GM21390 (cell line): ENCODE results near the gene SLC12A2.

ENCODE experiments used
- ATAC-seq: cut with Tn5 transposase; IDR thresholded peaks from one replicate; pipeline ENCODE4 v1.9.1; 2021; ENCODE audit not compliant: unreplicated experiment

Gene SLC12A2

DNA sequence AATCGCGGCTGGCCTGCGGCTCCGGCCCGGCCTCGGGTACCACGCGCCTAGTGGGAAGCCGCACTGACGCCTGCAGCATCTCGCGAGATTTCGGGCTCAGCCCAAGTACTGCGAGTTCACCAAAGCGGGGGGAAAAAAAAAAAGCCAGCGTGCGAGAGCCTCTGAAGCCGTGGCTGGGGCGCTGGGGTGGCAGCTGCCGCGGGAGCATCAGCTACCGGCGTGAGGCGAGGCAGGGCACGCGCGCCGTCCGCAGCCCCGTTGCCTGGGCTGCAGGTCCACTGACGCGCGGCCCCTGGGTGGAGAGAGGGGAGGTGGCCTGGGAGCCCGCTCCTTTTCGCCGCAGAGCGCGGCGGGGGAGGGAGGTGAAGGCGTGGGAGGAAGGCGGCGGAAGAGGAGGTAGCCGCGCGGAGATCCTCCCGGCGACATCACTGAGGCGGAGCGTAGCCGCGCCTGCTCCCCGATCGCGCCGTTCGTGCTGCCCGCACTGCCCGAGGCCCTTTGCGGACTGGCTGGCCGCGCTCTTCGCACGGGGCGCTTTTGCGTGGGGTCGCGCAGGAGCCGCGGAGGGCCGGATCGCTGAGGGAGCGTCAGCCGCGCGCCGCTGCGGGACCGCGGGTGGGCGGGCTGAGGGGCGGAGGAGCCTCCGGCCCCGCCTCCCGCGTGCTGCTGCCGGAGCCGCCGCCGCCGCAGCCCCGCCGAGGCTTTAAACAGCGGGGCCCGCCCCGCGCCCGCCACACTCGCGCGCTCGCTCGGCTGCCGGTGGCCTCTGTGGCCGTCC lies at the start of gene SLC12A2:
Gene SLC12A2, plus strand, starts transcription at position 734 of the 778 bp plus-strand sequence. CDS start 189 bp downstream, outside the sequence.
- ATAC-seq: peak; percentile 62

DNA sequence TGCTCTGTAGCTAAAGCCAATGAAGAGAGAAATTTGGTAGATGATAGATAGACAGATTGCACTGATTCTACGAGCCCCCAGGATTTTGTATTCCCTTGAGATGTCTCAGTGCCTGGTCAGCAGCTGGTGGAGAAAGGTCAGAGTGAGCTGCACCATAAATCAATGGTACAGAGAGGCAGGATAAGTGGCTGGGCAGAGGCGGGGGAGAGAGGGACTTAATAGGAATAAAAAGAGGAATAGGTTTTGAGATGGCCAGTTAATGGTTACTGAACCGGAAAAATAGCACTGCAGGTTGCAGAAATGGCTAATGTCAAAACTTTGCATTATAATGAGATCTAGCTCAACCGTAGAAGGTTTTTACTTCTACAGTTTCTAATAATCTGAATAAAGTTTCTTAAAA lies 47.9 kb upstream of the SLC12A2 start:
- ATAC-seq: no peak

DNA sequence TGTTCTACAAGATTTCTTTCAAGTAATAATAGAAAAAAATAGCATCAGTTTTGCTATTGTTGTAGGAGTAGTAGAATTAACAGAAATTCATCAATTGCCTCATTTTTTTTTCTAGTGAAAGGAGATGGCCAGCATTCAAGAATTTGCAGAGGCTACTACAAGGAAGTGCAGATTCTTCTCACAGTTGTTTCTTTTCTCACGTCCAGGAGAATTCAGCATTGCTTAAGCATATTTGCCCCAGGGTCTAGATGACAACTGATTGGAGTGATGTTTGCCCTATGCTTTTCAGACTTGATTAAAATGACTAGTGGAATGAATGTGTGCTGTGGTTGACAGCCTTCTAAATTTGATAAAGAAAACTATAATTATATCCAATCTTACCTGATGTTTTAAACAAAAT lies 46.6 kb upstream of the SLC12A2 start:
- ATAC-seq: no peak

DNA sequence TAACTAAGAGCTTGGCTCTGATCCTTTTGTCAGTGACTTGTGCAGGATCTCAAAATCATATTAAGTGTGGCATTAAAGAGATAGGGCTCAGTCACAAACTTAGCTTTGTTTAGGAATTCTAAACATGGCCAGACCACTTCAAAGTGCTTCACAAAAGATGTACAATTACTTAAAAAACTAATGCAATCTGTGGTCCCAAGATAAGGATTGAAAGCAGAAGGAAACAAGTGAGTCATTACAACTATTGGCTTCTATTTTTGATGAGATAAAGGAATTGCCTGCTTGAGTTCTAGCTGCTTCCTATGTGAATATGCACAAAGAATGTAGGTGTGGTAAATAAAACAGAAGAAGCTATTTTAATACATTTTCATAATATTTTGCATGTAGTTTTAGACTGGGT lies 44.9 kb upstream of the SLC12A2 start:
- ATAC-seq: no peak

DNA sequence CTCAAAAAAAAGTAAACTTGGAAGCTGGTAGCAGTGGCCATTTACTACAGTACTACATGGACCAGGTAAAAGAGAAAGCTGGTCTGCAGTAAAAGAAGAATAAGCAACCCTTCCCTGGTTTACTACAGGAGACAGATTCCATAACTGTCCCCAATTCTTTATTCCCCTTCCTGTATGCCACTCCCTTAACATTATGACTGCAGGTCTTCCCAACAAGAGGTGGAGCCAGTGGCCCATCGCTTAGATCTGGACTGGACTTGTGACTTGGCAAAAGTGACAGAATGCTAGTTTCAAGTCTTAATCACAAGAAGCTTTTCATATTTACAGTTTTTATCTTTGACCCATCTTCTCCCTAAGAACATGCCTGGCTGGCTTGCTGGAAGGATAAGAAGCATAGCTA lies 42.6 kb upstream of the SLC12A2 start:
- no peak for ATAC-seq

DNA sequence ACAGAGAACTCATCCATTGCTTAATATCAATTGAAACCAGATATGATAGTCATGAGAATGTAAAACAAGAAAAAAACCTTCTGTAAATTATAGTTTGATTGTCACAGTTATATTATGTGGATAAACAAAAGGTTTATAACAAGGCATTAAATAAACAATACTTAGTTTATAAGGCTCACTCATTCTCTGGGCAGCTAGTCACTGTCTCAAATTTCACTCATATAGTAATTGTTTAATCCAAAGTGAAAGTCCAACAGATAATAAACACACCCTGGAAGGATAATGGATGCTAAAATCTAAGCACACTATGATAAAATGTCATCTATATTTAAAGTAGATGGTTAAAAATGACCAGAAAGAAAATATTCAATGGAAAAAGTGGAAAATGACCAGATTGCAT lies 30.8 kb upstream of the SLC12A2 start:
- no peak for ATAC-seq

DNA sequence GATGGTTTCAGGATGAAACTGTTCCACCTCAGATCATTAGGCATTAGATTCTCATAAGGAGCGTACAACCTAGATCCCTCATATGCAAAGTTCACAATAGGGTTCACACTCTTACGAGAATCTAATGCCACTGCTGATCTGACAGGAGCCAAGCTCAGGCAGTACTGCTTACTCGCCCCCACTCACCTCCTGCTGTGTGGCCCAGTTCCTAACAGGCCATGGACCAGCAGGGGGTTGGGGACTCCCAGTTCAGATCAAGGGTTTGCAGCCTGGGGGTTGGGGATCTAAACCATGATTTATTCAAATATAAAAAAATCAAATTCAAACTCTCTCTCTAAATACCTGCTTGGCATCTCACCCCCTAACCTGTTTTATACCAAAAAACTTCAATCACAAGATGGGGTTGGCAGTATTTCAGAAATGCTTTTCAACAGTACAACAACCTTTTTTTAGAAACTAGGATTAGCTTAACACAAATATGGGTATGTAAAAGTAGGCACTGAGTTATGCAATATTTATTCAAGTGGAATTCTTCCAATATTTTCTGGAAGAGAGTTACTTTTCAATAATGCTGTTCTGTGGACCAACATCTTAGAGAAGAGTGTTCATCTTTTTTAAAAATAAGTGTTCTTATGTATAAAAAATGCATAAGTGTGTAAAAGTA lies 30.1 kb upstream of the SLC12A2 start:
- no peak for ATAC-seq

DNA sequence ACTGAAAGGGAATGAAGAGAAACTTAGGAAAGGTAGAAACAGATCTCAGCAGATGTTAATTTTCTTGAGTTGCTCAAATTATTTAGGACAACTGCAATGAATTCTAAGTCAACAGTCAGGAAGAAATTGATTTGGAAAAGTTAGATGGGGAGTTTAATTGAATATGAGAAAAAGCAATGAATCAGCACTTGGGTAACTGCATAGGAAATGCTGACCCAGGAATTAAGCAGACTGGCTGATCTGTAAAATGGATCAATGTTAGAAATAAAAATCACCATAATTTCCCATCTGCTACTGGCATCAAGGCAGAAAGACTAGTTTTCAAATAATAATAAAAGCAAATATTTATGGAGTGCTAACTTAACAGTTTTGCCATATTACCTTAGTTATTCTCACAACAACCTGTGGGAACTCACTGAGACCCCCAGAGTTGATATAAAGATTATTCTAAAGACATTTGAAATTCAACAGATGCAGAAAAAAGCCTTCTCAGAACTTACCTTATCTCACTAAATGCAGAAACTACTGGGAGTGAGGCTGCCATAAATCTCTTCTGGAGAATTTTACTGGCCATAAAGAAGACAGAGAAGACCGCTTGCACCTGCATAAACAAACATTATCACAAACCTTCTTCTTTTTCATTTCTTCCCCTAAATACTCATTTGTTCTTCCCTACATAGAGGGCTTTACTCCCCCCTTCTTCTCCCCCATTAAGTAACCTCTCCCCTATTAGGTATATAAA lies 22.8 kb upstream of the SLC12A2 start:
- ATAC-seq: no peak

DNA sequence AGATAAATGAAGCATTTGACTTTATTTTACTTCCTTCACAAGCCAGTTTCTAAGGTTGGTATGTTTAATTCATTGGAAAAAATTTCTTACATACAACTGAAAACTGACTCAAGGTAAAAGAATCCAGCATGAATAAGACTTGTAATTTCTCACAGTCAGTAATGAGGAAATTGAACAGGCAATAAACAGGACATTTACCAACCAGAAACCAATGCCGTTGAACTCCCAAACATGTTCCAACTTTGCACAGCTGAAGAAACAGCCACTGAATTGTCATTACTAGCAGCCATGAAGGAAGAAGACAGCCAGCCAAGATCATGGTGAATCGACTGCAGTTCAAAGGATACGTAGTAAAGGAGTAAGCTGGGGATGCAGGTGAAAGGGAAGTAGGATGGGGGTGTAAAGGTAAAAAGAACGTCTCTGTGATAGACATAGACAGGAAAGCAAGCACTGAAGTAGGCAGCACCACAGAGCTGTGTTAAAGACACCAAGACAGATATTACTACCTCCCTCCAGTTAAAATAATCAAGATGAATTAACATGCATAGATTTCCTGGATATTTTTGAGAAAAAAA lies 21.3 kb upstream of the SLC12A2 start:
- no peak for ATAC-seq

DNA sequence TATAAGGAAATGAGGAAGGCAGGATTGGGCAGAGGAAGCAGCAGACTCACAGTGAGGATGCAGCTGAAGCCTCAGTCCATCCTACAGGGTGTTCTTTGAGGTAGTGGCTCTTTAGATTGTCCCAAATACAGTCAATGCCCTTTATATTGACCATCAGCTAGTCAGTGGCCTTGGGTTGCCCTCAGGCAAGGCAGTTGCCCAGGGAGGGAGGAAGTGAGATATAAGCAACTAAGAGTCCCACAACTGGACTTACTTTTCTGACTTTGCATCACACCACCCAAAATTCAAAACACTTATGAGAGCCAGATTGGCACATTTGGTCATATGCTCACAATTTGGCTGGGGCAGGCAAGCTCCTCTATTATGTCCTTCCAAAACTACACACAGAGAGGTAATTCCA lies 9.4 kb upstream of the SLC12A2 start:
- ATAC-seq: no peak

DNA sequence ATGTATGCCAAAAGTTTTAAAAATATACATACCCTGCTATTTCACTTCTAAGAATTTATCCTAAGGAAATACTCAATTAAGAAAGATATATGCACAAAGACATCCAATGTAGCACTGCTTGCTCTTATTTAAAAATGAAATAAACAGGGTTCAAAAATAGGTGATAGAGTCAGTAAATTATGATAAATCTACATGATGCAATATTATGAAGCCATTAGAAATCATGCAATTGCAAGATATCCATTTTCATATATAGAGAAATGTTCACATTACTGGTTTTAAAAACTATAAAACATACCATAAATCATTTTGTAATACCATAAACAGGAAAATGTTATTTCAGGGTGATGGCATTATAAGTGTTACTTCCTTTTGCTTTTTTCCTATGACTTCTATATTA lies 8.6 kb upstream of the SLC12A2 start:
- no peak for ATAC-seq

DNA sequence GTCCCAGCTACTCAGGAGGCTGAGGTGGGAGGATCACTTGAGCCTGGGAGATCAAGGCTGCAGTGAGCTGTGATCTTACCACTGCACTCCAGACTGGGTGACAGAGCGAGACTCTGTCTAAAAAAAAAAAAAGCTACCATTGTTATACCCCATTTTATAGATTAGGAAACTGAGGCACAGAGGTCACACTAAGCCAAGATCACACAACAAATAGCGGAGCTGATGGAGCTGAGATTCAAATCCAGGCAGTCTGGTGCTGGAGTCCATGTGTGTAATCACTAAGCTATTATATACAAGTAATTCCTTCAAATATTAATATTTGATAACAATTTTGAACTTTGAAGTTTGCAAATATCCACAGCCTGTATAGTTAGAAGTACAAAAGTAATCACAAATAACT lies 6.0 kb upstream of the SLC12A2 start:
- no peak for ATAC-seq

DNA sequence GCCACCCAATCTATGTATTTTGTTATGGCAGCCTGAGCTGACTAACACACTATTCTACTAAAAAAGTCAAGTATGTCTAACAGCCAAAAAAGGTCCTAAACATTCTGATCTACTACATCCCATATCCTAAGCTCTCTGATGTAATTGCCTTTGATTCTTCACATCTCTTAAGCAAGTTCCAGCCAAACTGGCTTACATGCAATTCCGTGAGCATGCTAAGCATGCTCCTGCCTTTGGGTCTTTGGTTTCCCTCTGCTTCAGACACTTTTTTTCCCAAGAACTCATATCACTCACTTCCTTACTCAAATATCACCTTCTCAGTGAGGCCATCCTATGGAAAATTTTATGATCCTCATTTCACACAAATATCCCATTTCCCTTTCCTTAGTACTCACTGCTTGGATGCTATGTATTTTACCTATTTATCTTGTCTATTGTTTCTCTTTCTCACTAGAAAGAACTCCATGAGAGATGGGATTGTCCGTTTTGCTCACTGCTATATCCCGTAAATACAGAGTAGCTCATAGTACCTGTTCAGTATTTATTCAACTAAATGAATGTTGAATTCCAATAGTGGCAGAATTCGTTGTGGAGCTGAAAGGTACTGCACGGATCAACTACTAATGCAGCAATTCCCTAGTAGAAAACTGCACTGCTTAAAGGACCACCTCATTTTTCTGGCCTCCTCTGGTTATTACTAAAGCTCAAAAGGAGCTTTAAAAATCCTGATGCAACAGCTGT lies 2.3 kb upstream of the SLC12A2 start:
- no peak for ATAC-seq

DNA sequence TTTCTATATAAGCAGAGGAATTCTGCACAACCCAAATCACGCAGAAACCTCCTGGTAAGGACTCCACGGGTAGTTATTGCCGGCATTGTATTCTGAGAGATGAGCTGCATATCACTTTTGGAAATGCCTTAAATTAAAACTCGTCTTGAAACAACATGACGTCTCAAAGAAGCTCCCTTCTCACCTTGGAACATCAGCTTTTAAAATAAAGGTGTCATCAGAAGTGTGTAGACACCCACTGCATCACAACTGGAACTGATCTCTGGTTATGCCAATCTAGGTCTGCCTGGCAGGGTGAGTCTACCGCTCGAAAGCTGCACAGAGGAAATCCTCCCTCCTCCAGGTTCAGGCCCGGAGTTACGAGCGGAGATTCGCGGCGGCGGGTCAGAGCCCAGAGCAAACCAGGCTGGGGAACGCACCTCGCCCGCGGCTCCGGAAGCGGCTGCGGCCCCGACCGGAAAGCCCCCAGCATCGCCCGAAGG lies 974 bp upstream of the SLC12A2 start:
- peak; percentile 14 for ATAC-seq

DNA sequence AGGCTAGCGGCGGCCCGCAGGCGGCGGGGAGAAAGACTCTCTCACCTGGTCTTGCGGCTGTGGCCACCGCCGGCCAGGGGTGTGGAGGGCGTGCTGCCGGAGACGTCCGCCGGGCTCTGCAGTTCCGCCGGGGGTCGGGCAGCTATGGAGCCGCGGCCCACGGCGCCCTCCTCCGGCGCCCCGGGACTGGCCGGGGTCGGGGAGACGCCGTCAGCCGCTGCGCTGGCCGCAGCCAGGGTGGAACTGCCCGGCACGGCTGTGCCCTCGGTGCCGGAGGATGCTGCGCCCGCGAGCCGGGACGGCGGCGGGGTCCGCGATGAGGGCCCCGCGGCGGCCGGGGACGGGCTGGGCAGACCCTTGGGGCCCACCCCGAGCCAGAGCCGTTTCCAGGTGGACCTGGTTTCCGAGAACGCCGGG lies 253 bp downstream of the SLC12A2 start:
- ATAC-seq: peak; percentile 34

DNA sequence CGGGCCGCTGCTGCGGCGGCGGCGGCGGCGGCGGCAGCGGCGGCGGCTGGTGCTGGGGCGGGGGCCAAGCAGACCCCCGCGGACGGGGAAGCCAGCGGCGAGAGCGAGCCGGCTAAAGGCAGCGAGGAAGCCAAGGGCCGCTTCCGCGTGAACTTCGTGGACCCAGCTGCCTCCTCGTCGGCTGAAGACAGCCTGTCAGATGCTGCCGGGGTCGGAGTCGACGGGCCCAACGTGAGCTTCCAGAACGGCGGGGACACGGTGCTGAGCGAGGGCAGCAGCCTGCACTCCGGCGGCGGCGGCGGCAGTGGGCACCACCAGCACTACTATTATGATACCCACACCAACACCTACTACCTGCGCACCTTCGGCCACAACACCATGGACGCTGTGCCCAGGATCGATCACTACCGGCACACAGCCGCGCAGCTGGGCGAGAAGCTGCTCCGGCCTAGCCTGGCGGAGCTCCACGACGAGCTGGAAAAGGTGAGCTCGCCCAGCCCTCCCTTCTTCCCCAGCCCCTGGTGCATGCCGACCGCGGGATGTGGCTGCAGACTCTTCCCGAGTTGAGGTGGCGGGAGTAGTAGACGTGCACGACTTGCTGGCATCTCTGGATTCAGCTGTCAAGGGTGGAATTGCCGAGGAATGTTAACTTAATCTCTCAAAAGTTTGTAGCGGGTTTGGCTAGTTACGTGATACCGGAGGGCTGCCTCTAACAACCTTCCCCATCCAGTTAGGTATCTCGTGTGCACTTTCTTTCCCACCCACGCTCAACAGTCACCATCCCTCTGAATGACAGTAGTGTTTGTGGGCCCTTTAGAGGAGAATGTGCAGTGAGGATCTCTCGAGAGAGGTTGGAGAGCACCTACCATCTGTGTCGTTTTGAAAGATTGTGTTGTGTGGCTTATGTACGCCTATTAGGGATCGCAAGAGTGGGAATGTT lies 932 bp downstream of the SLC12A2 start:
- ATAC-seq: peak; percentile 12

DNA sequence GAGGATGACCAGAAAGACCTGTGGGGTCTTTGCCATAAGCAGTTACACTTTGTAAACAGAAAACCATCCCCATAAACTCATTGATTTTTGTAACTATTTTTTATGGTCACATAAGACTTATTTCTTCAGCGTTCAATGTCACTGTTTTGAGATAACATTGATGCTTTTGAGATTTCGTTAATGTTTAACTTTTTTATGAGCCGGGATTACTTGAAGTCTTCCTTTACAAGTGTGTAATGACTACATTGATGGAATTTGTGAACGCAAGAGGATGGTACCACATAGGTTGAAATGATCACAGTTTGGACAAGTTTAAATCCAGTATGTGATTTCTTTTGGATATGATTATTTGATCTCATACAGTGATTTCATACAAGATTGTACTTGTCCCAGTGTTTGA lies 1.8 kb downstream of the SLC12A2 start:
- ATAC-seq: no peak

DNA sequence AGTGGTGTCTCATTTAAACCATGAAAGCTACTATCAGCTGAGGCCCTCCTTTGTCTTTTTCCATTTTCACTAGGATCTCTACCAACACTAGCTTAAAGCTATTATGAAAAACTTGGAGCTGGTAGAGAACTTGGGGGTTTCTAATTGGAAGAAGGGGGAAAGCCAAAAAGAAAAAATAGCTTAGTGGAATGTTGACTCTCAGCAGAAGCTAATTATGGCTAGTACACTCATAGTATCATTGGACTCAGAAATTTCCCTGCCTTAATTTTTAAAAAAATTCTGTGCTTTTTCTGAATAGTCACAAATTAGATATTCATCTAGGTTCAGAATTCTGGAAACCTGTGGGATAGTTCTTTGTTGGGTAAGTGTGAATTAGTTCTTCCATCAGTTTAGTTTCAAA lies 8.0 kb downstream of the SLC12A2 start:
- no peak for ATAC-seq

DNA sequence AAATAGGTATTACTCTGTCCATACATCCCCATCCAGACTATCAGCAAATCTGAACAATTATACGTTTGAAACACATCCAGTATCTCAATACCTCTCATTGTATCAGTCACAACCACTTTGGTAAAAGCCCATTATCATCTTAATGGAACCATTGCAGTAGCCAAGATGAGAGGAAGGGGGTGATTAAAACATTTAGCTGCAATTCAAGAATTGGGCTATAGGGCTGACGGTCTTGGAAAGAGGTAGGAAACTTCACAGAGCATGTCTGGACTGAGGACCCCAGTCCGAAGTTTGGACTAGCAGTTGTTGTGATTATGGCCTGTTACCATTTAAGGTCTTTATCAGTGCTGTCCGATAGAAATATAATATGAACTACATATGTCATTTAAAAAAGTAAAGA lies 8.6 kb downstream of the SLC12A2 start:
- no peak for ATAC-seq

DNA sequence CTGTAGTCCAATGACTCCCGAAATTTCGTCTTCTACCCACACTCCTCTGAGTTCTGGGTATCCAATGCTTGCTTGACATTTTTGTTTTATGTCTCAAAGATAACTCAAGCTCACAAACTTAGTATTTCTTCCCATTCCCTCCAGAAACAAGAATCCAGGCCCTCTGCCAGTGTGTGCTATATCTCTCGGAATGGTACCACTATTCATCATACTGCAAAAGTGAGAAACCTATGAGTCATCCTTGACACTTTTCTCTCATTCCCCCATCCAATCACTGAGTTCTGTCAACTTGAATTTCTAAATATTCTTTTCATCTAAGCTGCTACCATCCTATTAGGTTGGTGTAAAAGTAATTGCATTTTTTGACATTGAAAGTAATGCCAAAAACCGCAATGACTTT lies 9.8 kb downstream of the SLC12A2 start:
- no peak for ATAC-seq
